ENCODE measurements around the gene TEAD4. TPM values are rescaled to one million over a fixed set of nuclear protein-coding genes. Genes with fewer than 3 reads are reported as not detected.

TEAD4 gene
- total and polyA plus RNA-seq, 4 donors, result 0.79 to 3.8 (median 2.8) TPM

GRCh38 chr12:3055704-3056467, 96.7 kb downstream of the TEAD4 start (continued):
- TF ChIP-seq MAX (IDR thresholded peaks at IDR 0.05), result no peak
- no peak for TF ChIP-seq HNF4A (conservative IDR thresholded peaks at IDR 0.05)
- no peak for TF ChIP-seq SP1 (IDR thresholded peaks at IDR 0.05)
- TF ChIP-seq FOXA1 (IDR thresholded peaks at IDR 0.05), result no peak

- Histone ChIP-seq H3K9ac (ENCODE audit: low read depth in 1 of 2, low read length in 2 of 2) (no peak overlapping the region), H3K4me3 (ENCODE audit: low read depth in 1 of 3, low read length in 3 of 3) (no peak overlapping the region), H3K27ac (ENCODE audit: low read depth in 1 of 2, low read length in 2 of 2) (no peak overlapping the region), H3K4me1 (ENCODE audit: control insufficient read depth in 4 of 4, insufficient read depth in 4 of 4, low read length in 3 of 4) (no peaks in the 10 kb centered on the region), H3K27me3 (ENCODE audit: control insufficient read depth in 4 of 4, insufficient read depth in 4 of 4, low read length in 3 of 4) (no peaks in the 10 kb centered on the region), H3K9me3 (ENCODE audit: control insufficient read depth in 4 of 4, low read length in 3 of 4) (peaks cover 0 to 2% (median 0%) of the 10 kb centered on the region in 4 donors), H3K36me3 (ENCODE audit: control insufficient read depth in 4 of 4, insufficient read depth in 3 of 4, low read depth in 1 of 4, low read length in 3 of 4) (no peaks in the 10 kb centered on the region)
- no peak for DNase-seq (ENCODE audit: low spot score)
- TF ChIP-seq CTCF (IDR thresholded peaks at IDR 0.05; ENCODE audit: low read depth, low read length, missing input control) (no peak), YY1 (IDR thresholded peaks at IDR 0.05) (no peak), FOXA2 (IDR thresholded peaks at IDR 0.05) (no peak), HNF4G (IDR thresholded peaks at IDR 0.05) (no peak), RXRA (IDR thresholded peaks at IDR 0.05) (no peak), HNF4A (conservative IDR thresholded peaks at IDR 0.05) (no peak), MAX (IDR thresholded peaks at IDR 0.05) (no peak), RAD21 (IDR thresholded peaks at IDR 0.05) (no peak), EGR1 (IDR thresholded peaks at IDR 0.05; ENCODE audit: low read depth in 2 of 2) (no peak), JUND (IDR thresholded peaks at IDR 0.05) (no peak), ATF3 (IDR thresholded peaks at IDR 0.05) (no peak), TAF1 (conservative IDR thresholded peaks at IDR 0.05) (no peak), NR2F2 (IDR thresholded peaks at IDR 0.05) (no peak), GABPA (IDR thresholded peaks at IDR 0.05 in 1 of 2, conservative IDR thresholded peaks at IDR 0.05 in 1 of 2) (no peak), FOXA1 (IDR thresholded peaks at IDR 0.05) (no peak), SP1 (IDR thresholded peaks at IDR 0.05) (no peak)
- TF ChIP-seq, protein P1, sequence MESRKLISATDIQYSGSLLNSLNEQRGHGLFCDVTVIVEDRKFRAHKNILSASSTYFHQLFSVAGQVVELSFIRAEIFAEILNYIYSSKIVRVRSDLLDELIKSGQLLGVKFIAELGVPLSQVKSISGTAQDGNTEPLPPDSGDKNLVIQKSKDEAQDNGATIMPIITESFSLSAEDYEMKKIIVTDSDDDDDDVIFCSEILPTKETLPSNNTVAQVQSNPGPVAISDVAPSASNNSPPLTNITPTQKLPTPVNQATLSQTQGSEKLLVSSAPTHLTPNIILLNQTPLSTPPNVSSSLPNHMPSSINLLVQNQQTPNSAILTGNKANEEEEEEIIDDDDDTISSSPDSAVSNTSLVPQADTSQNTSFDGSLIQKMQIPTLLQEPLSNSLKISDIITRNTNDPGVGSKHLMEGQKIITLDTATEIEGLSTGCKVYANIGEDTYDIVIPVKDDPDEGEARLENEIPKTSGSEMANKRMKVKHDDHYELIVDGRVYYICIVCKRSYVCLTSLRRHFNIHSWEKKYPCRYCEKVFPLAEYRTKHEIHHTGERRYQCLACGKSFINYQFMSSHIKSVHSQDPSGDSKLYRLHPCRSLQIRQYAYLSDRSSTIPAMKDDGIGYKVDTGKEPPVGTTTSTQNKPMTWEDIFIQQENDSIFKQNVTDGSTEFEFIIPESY (IDR thresholded peaks at IDR 0.05), result no peak
- TF ChIP-seq, protein P2, sequence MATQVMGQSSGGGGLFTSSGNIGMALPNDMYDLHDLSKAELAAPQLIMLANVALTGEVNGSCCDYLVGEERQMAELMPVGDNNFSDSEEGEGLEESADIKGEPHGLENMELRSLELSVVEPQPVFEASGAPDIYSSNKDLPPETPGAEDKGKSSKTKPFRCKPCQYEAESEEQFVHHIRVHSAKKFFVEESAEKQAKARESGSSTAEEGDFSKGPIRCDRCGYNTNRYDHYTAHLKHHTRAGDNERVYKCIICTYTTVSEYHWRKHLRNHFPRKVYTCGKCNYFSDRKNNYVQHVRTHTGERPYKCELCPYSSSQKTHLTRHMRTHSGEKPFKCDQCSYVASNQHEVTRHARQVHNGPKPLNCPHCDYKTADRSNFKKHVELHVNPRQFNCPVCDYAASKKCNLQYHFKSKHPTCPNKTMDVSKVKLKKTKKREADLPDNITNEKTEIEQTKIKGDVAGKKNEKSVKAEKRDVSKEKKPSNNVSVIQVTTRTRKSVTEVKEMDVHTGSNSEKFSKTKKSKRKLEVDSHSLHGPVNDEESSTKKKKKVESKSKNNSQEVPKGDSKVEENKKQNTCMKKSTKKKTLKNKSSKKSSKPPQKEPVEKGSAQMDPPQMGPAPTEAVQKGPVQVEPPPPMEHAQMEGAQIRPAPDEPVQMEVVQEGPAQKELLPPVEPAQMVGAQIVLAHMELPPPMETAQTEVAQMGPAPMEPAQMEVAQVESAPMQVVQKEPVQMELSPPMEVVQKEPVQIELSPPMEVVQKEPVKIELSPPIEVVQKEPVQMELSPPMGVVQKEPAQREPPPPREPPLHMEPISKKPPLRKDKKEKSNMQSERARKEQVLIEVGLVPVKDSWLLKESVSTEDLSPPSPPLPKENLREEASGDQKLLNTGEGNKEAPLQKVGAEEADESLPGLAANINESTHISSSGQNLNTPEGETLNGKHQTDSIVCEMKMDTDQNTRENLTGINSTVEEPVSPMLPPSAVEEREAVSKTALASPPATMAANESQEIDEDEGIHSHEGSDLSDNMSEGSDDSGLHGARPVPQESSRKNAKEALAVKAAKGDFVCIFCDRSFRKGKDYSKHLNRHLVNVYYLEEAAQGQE (IDR thresholded peaks at IDR 0.05), result no peak
- WGBS, result 67% methylated on average over 5 of the region's 5 CpGs
These were observed 101.9 kb downstream of the TEAD4 start for GRCh38 chr12:3061059-3061458.

Measured in liver (tissue), 9 donors.